ENCODE results near the gene KAZN. TPM values are rescaled to one million over a fixed set of nuclear protein-coding genes. Genes with fewer than 3 reads are reported as not detected.

Gene KAZN
- total and polyA plus RNA-seq, 8 donors = 1.2 to 50.7 (median 6.8) TPM

GRCh38 chr1:14774988-14775387, 176.5 kb downstream of the KAZN start:
- no peak overlapping the region for H3K27ac ChIP-seq
- intact Hi-C loops (cut with DNase I; ENCODE audit: low total_unique reads) = no loop called here
- no peaks in the 10 kb centered on the region for H3K27me3 ChIP-seq
- DNase-seq = no peak
- no peaks in the 10 kb centered on the region for H3K9me3 ChIP-seq
- H3K36me3 ChIP-seq = no peaks in the 10 kb centered on the region
- H3K4me1 ChIP-seq = no peaks in the 10 kb centered on the region
- 75 to 91% (median 85%) methylated on average over 4 of the region's 4 CpGs for WGBS, 5 donors
- no peak overlapping the region for H3K4me3 ChIP-seq
- TF ChIP-seq POLR2A (IDR thresholded peaks at IDR 0.05) (no peak), POLR2AphosphoS5 (IDR thresholded peaks at IDR 0.05) (no peak), CTCF (IDR thresholded peaks at IDR 0.05) (no peak), EP300 (IDR thresholded peaks at IDR 0.05) (no peak)

GRCh38 chr1:14775434-14775833, 176.9 kb downstream of the KAZN start:
- Histone ChIP-seq H3K4me3 (no peak overlapping the region), H3K36me3 (no peaks in the 10 kb centered on the region), H3K4me1 (no peaks in the 10 kb centered on the region), H3K9me3 (no peaks in the 10 kb centered on the region), H3K27ac (no peak overlapping the region), H3K27me3 (no peaks in the 10 kb centered on the region)
- 91 to 98% (median 93%) methylated on average over 10 of the region's 10 CpGs for WGBS, 5 donors
- DNase-seq = no peak
- intact Hi-C loops (cut with DNase I; ENCODE audit: low total_unique reads) = no loop called here
- TF ChIP-seq CTCF (IDR thresholded peaks at IDR 0.05) (no peak), POLR2A (IDR thresholded peaks at IDR 0.05) (no peak), EP300 (IDR thresholded peaks at IDR 0.05) (no peak), POLR2AphosphoS5 (IDR thresholded peaks at IDR 0.05) (no peak)

- H3K4me1 ChIP-seq = no peaks in the 10 kb centered on the region
- no peak for TF ChIP-seq POLR2A (IDR thresholded peaks at IDR 0.05)
- no peak for TF ChIP-seq EP300 (IDR thresholded peaks at IDR 0.05)
- no peak for TF ChIP-seq POLR2AphosphoS5 (IDR thresholded peaks at IDR 0.05)
- TF ChIP-seq CTCF (IDR thresholded peaks at IDR 0.05) = no peak
- H3K4me3 ChIP-seq = no peak overlapping the region
- H3K36me3 ChIP-seq = no peaks in the 10 kb centered on the region
- DNase-seq = no peak
- WGBS, 5 donors = 69 to 74% (median 70%) methylated on average over 11 of the region's 11 CpGs
- intact Hi-C loops (cut with DNase I; ENCODE audit: low total_unique reads) = no loop called here
- no peak overlapping the region for H3K27ac ChIP-seq
- H3K9me3 ChIP-seq = no peaks in the 10 kb centered on the region
- H3K27me3 ChIP-seq = no peaks in the 10 kb centered on the region
Measured at GRCh38 chr1:14777516-14778506, 179.3 kb downstream of the KAZN start.

GRCh38 chr1:14778541-14778897, 180.0 kb downstream of the KAZN start:
- WGBS, 5 donors = 71 to 83% (median 77%) methylated on average over 3 of the region's 3 CpGs

More at GRCh38 chr1:14778541-14778897, 180.0 kb downstream of the KAZN start:
- no peaks in the 10 kb centered on the region for H3K36me3 ChIP-seq
- intact Hi-C loops (cut with DNase I; ENCODE audit: low total_unique reads) = no loop called here
- DNase-seq = no peak
- TF ChIP-seq POLR2AphosphoS5 (IDR thresholded peaks at IDR 0.05) (no peak), POLR2A (IDR thresholded peaks at IDR 0.05) (no peak), CTCF (IDR thresholded peaks at IDR 0.05) (no peak), EP300 (IDR thresholded peaks at IDR 0.05) (no peak)
- H3K9me3 ChIP-seq = no peaks in the 10 kb centered on the region
- no peaks in the 10 kb centered on the region for H3K4me1 ChIP-seq
- no peak overlapping the region for H3K27ac ChIP-seq
- H3K27me3 ChIP-seq = no peaks in the 10 kb centered on the region
- H3K4me3 ChIP-seq = no peak overlapping the region
